Stomach (tissue), 9 donors: ENCODE measurements around the gene TNPO2. TPM values are rescaled to one million over a fixed set of nuclear protein-coding genes. Genes with fewer than 3 reads are reported as not detected.

ENCODE experiments used
- DNase-seq, 2 donors: peaks; one replicate each; pipeline versions ENCODE4 v3.0.0 to v3.0.0-alpha.2; 2013 to 2019
- H3K27ac ChIP-seq, 5 donors: fragments of 200-600 bp in 4 of 5; sonication (generic) in 4 of 5; one replicate each; pipeline ENCODE4 v1.5.1; 2013 to 2019; ENCODE audit warnings: mild to moderate bottlenecking in 1 of 5, moderate library complexity in 1 of 5
- H3K27me3 ChIP-seq, 3 donors: fragments of 200-600 bp; sonication (generic); one replicate each; pipeline ENCODE4 v1.5.1; 2017 to 2019; ENCODE audit warnings: mixed run types in 1 of 3
- H3K36me3 ChIP-seq, 4 donors: fragments of 200-600 bp; sonication (generic); 1 replicate in 3 of 4; 2 replicates in 1 of 4; pipeline ENCODE4 v1.5.1; 2016 to 2019
- H3K4me1 ChIP-seq, 4 donors: fragments of 200-600 bp; sonication (generic); one replicate each; pipeline ENCODE4 v1.5.1; 2016 to 2019
- H3K4me3 ChIP-seq, 4 donors: fragments of 200-600 bp; sonication (generic) in 3 of 4; one replicate each; pipeline ENCODE4 v1.5.1; 2016 to 2019; ENCODE audit warnings: mild to moderate bottlenecking in 1 of 4
- H3K9me3 ChIP-seq, 4 donors: fragments of 200-600 bp; sonication (generic); one replicate each; pipeline ENCODE4 v1.5.1; 2016 to 2019
- CTCF ChIP-seq, 7 experiments: fragments of 450-650 bp in 4 of 7; fragments of 200-600 bp in 3 of 7; sonication (generic) in 3 of 7; IDR thresholded peaks; one replicate each; pipeline ENCODE4 v1.5.1; 2016 to 2019; ENCODE audit warnings: antibody characterized with exemption in 7 of 7, control low read depth in 2 of 7, mild to moderate bottlenecking in 1 of 7
- EP300 ChIP-seq: sonication (generic); formaldehyde crosslinking; IDR thresholded peaks from one replicate; pipeline ENCODE4 v1.6.1; 2017; ENCODE audit warnings: antibody characterized with exemption
- POLR2A ChIP-seq, 4 donors: fragments of 450-650 bp; IDR thresholded peaks; one replicate each; pipeline ENCODE4 v1.6.1; 2016; ENCODE audit warnings: antibody characterized with exemption in 4 of 4, control low read depth in 2 of 4, mild to moderate bottlenecking in 1 of 4, moderate library complexity in 1 of 4
- POLR2AphosphoS5 ChIP-seq, 3 donors: sonication (generic); formaldehyde crosslinking; IDR thresholded peaks; one replicate each; pipeline ENCODE4 v1.6.1; 2016; ENCODE audit warnings: antibody characterized with exemption in 3 of 3
- WGBS, 5 donors: extraction: QIAGEN DNeasy Blood & Tissue Kit in 3 of 5; methylation state at CpG; one replicate each; pipeline versions ENCODE4 v1.1.5 to v1.1.7; 2013 to 2018; 5-methylcytosine and 5-hydroxymethylcytosine counted together
- intact Hi-C: fragments of 100-400 bp; cut with DNase I; formaldehyde crosslinking; loops from one replicate; pipeline ENCODE4 v1.15.1; 2023; ENCODE audit warnings: low total_unique reads
- polyA plus RNA-seq, 3 donors: library from polyadenylated mRNA; stranded (reverse); fragments of 200-250 nt; gene quantifications; one replicate each; pipeline ENCODE4 v1.2.3, GENCODE V29; 2013
- total RNA-seq, 5 donors: library from RNA; depleted of rRNA; stranded (reverse); fragments of >200 nt; gene quantifications; one replicate each; pipeline versions ENCODE4 v1.1.0 to v1.2.3, GENCODE V29; 2014 to 2016
- donor health status: healthy with polysubstance abuse.
- donor health status: Bipolar disorder and iron deficiency.
- donor health status: healthy.

The TNPO2 gene
- total and polyA plus RNA-seq, 8 donors, result 13.7 to 143 (median 21.4) TPM

- peak in 1 of 2 donors; percentile 2 for DNase-seq
- Histone ChIP-seq H3K27me3 (no peaks in the 10 kb centered on the region), H3K9me3 (no peaks in the 10 kb centered on the region), H3K36me3 (peaks cover 0 to 21% (median 13%) of the 10 kb centered on the region in 4 donors), H3K4me1 (peaks cover 0 to 2% (median 2%) of the 10 kb centered on the region in 4 donors), H3K4me3 (no peak overlapping the region), H3K27ac (no peak overlapping the region)
- WGBS, 5 donors, result 78 to 85% (median 82%) methylated on average over 15 to 26 of the region's 26 CpGs
- intact Hi-C loops, result no loop called here
- TF ChIP-seq EP300 (no peak), CTCF (IDR thresholded peaks at IDR 0.05) (no peak), POLR2A (IDR thresholded peaks at IDR 0.05) (no peak), POLR2AphosphoS5 (IDR thresholded peaks at IDR 0.05) (no peak)
Measured at GRCh38 chr19:12689581-12690216, 34.0 kb downstream of the TNPO2 start.

GRCh38 chr19:12689012-12689411 is 34.7 kb downstream of the TNPO2 start:
- TF ChIP-seq POLR2A (IDR thresholded peaks at IDR 0.05) (no peak), POLR2AphosphoS5 (IDR thresholded peaks at IDR 0.05) (no peak), CTCF (IDR thresholded peaks at IDR 0.05) (no peak), EP300 (no peak)
- intact Hi-C loops, result no loop called here
- no peak for DNase-seq
- Histone ChIP-seq H3K27ac (no peak overlapping the region), H3K27me3 (no peaks in the 10 kb centered on the region), H3K4me3 (no peak overlapping the region), H3K9me3 (no peaks in the 10 kb centered on the region), H3K36me3 (peaks cover 0 to 21% (median 13%) of the 10 kb centered on the region in 4 donors), H3K4me1 (no peaks in the 10 kb centered on the region)
- WGBS, 5 donors, result 90 to 95% (median 93%) methylated on average over 11 to 12 of the region's 12 CpGs

GRCh38 chr19:12687496-12688196 is 36.1 kb downstream of the TNPO2 start, which contains the start of gene GNG14:
Gene GNG14, plus strand, starts transcription at chr19:12687998. Its CDS starts 51 bp downstream, at chr19:12688049.
- TF ChIP-seq CTCF (IDR thresholded peaks at IDR 0.05), result no peak
- no peak for TF ChIP-seq EP300
- H3K27me3 ChIP-seq, result no peaks in the 10 kb centered on the region
- peak in 1 of 2 donors; percentile 2 for DNase-seq
- 76 to 96% (median 91%) methylated on average over 4 to 9 of the region's 9 CpGs for WGBS, 5 donors
- intact Hi-C loops, result no loop called here
- H3K9me3 ChIP-seq, result no peaks in the 10 kb centered on the region
- peaks cover 0 to 16% (median 13%) of the 10 kb centered on the region in 4 donors for H3K36me3 ChIP-seq
- H3K4me1 ChIP-seq, result no peaks in the 10 kb centered on the region
- no peak within 1 kb of the TSS for H3K27ac ChIP-seq
- no peak within 1 kb of the TSS for H3K4me3 ChIP-seq

- H3K4me3 ChIP-seq, result no peak overlapping the region
- H3K27me3 ChIP-seq, result no peaks in the 10 kb centered on the region
- 81 to 93% (median 89%) methylated on average over 2 to 3 of the region's 3 CpGs for WGBS, 5 donors
- peaks cover 2 to 8% (median 6%) of the 10 kb centered on the region in 4 donors for H3K4me1 ChIP-seq
- no peak for DNase-seq
- H3K27ac ChIP-seq, result no peak overlapping the region
- H3K36me3 ChIP-seq, result peaks cover 0 to 16% (median 13%) of the 10 kb centered on the region in 4 donors
- H3K9me3 ChIP-seq, result no peaks in the 10 kb centered on the region
- TF ChIP-seq EP300 (no peak), CTCF (IDR thresholded peaks at IDR 0.05) (no peak), POLR2A (IDR thresholded peaks at IDR 0.05) (no peak), POLR2AphosphoS5 (IDR thresholded peaks at IDR 0.05) (no peak)
- intact Hi-C loops, result no loop called here
Measured at GRCh38 chr19:12685831-12686230, 37.9 kb downstream of the TNPO2 start.
